ENCODE data around the gene NELFE.

GRCh38 chr6:31958741-31959739 is at the start of gene NELFE, which contains the start of gene SKIC2:
- TF ChIP-seq CTCF (IDR thresholded peaks at IDR 0.05) (no peak), POLR2A (IDR thresholded peaks at IDR 0.05) (peak in 1 of 2 donors; percentile 22)

Measured in lower leg skin (tissue), 3 donors.